GM18868 (cell line): ENCODE measurements around the gene TBCB.
"Not testable (repeated sequence)": the region's sequence is repeated elsewhere in the genome, so short reads cannot be mapped to it uniquely, and the experiment has no call there.

Source experiments
- ATAC-seq: cut with Tn5 transposase; IDR thresholded peaks from one replicate; pipeline ENCODE4 v1.9.1; 2021; ENCODE audit warnings: mild to moderate bottlenecking, moderate library complexity; ENCODE audit not compliant: unreplicated experiment

The TBCB gene

GRCh38 chr19:36163813-36164212, 48.5 kb downstream of the TBCB start:
- no peak for ATAC-seq

DNA sequence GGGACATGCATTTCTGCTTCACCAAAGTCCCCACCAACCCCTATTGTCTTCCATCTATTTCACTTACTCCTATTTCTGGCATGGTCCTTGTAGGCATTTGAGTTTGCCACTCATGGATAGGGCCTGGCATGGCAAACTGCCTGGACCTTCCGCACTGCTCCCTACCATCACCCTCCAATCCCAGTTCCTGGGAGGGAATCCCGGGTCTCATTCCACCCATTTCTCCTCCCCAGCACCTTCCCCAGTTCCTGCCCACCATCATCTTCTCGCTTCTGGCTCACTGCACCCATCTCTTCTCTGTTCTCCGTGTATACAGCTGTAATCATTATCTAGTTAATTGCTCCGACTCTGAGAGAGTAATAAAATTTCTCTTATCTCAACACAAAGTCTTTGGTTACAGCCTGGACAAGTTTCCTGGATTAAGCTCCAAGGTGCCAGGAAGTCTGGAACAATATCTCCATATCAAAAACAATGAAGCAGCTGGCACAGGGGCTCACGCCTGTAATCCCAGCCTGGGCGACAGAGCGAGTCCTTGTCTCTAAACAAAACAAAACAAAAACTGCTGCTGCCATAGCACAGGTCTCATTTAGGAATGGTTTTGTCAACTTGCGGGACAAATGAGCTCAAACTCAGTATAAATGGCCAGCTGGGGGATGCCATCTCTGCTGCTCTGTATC, 54.0 kb downstream of the TBCB start:
- no peak for ATAC-seq

GRCh38 chr19:36172852-36173251, 57.6 kb downstream of the TBCB start:
- no peak for ATAC-seq

DNA sequence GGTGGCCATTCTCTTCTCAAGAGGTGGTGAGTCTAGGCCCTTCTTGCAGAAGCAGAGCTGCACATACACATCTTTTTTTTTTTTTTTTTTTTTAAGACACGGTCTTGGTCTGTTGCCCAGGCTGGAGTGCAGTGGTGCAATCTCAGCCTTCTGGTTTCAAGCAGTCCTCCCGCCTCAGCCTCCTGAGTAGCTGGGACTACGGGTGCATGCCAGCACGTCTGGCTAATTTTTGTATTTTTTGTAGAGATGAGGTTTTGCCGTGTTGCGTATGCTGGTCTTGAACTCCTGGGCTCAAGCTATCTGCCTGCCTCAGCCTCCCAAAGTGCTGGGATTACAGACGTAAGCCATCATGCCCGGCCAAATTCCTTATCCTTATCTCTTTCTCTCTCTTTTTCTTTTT, 58.6 kb downstream of the TBCB start:
- ATAC-seq, result not testable (repeated sequence)
